NCI-H1436 treated with DMSO at 0.1 percent for 48 hours (cell line): ENCODE measurements around the gene EPB41L2.
"Not testable (repeated sequence)": the region's sequence is repeated elsewhere in the genome, so short reads cannot be mapped to it uniquely, and the experiment has no call there.

Experiments used
- DNase-seq: peaks from one replicate; lab custom pipeline; 2025; lab: John Stamatoyannopoulos, UW

Gene EPB41L2

GRCh38 chr6:130838250-130838860, 224.7 kb downstream of the EPB41L2 start:
- no peak for DNase-seq

- DNase-seq, result no peak
These were observed 226.0 kb downstream of the EPB41L2 start for GRCh38 chr6:130837067-130837466.

- no peak for DNase-seq
These were observed 226.9 kb downstream of the EPB41L2 start for GRCh38 chr6:130836055-130836640.

GRCh38 chr6:130834482-130835251, 228.4 kb downstream of the EPB41L2 start:
- DNase-seq, result no peak

GRCh38 chr6:130833569-130833968, 229.5 kb downstream of the EPB41L2 start:
- DNase-seq, result no peak

- DNase-seq, result no peak
These were observed 231.4 kb downstream of the EPB41L2 start for GRCh38 chr6:130831607-130832006.

GRCh38 chr6:130829333-130829910, 233.6 kb downstream of the EPB41L2 start:
- no peak for DNase-seq

- DNase-seq, result no peak
These were observed 235.5 kb downstream of the EPB41L2 start, which contains the start of gene SMLR1 for GRCh38 chr6:130827247-130828149. Gene SMLR1 (plus strand): TSS chr6:130827406. CDS start chr6:130827414, 8 bp downstream.

GRCh38 chr6:130826442-130827246, 236.4 kb downstream of the EPB41L2 start:
- DNase-seq, result no peak

- DNase-seq, result no peak
These were observed 237.1 kb downstream of the EPB41L2 start for GRCh38 chr6:130825772-130826441.

GRCh38 chr6:130824978-130825694, 237.9 kb downstream of the EPB41L2 start:
- DNase-seq, result no peak

- no peak for DNase-seq
These were observed 240.3 kb downstream of the EPB41L2 start for GRCh38 chr6:130822736-130823135.

GRCh38 chr6:130815200-130816071, 247.6 kb downstream of the EPB41L2 start:
- no peak for DNase-seq

- no peak for DNase-seq
These were observed 248.5 kb downstream of the EPB41L2 start for GRCh38 chr6:130814506-130814905.

GRCh38 chr6:130811932-130812331, 251.1 kb downstream of the EPB41L2 start:
- DNase-seq, result no peak

GRCh38 chr6:130810307-130811030, 252.6 kb downstream of the EPB41L2 start:
- DNase-seq, result no peak

- not testable (repeated sequence) for DNase-seq
These were observed 261.7 kb downstream of the EPB41L2 start for GRCh38 chr6:130801368-130801767.

- no peak for DNase-seq
These were observed 266.0 kb downstream of the EPB41L2 start for GRCh38 chr6:130797061-130797460.
